GM12878 (cell line): ENCODE results near the gene SGMS1. TPM values are rescaled to one million over a fixed set of nuclear protein-coding genes. Genes with fewer than 3 reads are reported as not detected.

Experiments used
- ATAC-seq: fragments of 200-7000 bp; cut with Tn5 transposase; 3 replicates; pipeline ENCODE4 v1.9.1; 2020; ENCODE audit warnings: mild to moderate bottlenecking, moderate library complexity
- BruUV-seq: library from RNA; stranded (reverse); fragments of 400-500 nt; replicated peaks from 2 replicates; lab custom pipeline; 2021; lab: Mats Ljungman, UMichigan
- CTCF ChIA-PET: fragments of 300-600 bp; sonication (Branson Sonifier 250); formaldehyde crosslinking; extraction: SDS; loops from one replicate; lab custom pipeline; 2021; ENCODE audit warnings: inconsistent platforms; lab: Yijun Ruan, JAX
- POLR2A ChIA-PET: fragments of 350-600 bp; formaldehyde crosslinking; extraction: SDS; loops from one replicate; lab custom pipeline; 2021; ENCODE audit warnings: inconsistent platforms; lab: Charles Lee
- RAD21 ChIA-PET: fragments of 300-600 bp; sonication (Branson Sonifier 250); formaldehyde crosslinking; loops from one replicate; lab custom pipeline; 2023; ENCODE audit warnings: antibody characterized with exemption; ENCODE audit not compliant: unreplicated experiment; lab: Charles Lee
- SMC1A ChIA-PET: fragments of 300-600 bp; sonication (Branson Sonifier 250); formaldehyde crosslinking; loops from one replicate; lab custom pipeline; 2023; ENCODE audit not compliant: unreplicated experiment, uncharacterized antibody; lab: Charles Lee
- DNase-seq: peaks from one replicate; pipeline ENCODE4 v3.0.0-alpha.2; 2011; ENCODE audit warnings: low read depth, low spot score
- FAIRE-seq: peaks from 3 replicates; lab custom pipeline; 2011; peaks lifted over from hg19 to GRCh38; lab: Jason Lieb, UNC
- H2AFZ ChIP-seq: 2 replicates; pipeline ENCODE4 v1.6.0; 2011; ENCODE audit warnings: low read depth, low read length, control low read depth; ENCODE audit not compliant: control insufficient read depth
- H3K27ac ChIP-seq: 2 replicates; pipeline ENCODE4 v1.5.1; 2011; ENCODE audit warnings: control low read depth; ENCODE audit not compliant: control insufficient read depth, insufficient read depth
- H3K27me3 ChIP-seq, 2 experiments: replicated peaks in 1 of 2; 2 replicates each; pipeline versions ENCODE4 v1.6.0 to v1.6.1; 2011; ENCODE audit warnings: low read length in 1 of 2; ENCODE audit not compliant: control insufficient read depth in 2 of 2, insufficient read depth in 2 of 2
- H3K36me3 ChIP-seq, 2 experiments: 2 replicates each; pipeline ENCODE4 v1.5.1; 2011; ENCODE audit warnings: low read length in 1 of 2; ENCODE audit not compliant: control insufficient read depth in 2 of 2, insufficient read depth in 2 of 2
- H3K4me1 ChIP-seq: 2 replicates; pipeline ENCODE4 v1.6.1; 2011; ENCODE audit warnings: mild to moderate bottlenecking, low read length, moderate library complexity, mixed read lengths; ENCODE audit not compliant: control insufficient read depth, insufficient read depth
- H3K4me2 ChIP-seq: 2 replicates; pipeline ENCODE4 v1.6.0; 2011; ENCODE audit warnings: control low read depth; ENCODE audit not compliant: control insufficient read depth, insufficient read depth
- H3K4me3 ChIP-seq: fragments of 200-600 bp; sonication (generic); 2 replicates; pipeline ENCODE4 v1.5.1; 2016
- H3K79me2 ChIP-seq: 2 replicates; pipeline ENCODE4 v1.6.0; 2011; ENCODE audit warnings: low read length; ENCODE audit not compliant: control insufficient read depth, insufficient read depth
- H3K9ac ChIP-seq: 2 replicates; pipeline ENCODE4 v1.8.0; 2011; ENCODE audit warnings: low read length, control low read depth, mixed read lengths; ENCODE audit not compliant: control insufficient read depth, insufficient read depth
- H3K9me3 ChIP-seq: replicated peaks from 3 replicates; pipeline ENCODE4 v1.5.1; 2011; ENCODE audit warnings: mild to moderate bottlenecking, low read length; ENCODE audit not compliant: control insufficient read depth, insufficient read depth
- H4K20me1 ChIP-seq: 2 replicates; pipeline ENCODE4 v1.6.0; 2011; ENCODE audit not compliant: control insufficient read depth, insufficient read depth
- CBX5 ChIP-seq: sonication (generic); IDR thresholded peaks from 2 replicates; pipeline ENCODE4 v1.6.1; 2016; ENCODE audit warnings: low read depth, moderate library complexity, mild to moderate bottlenecking, inconsistent platforms
- HDAC2 ChIP-seq: fragments of 200-600 bp; sonication (generic); IDR thresholded peaks from 2 replicates; pipeline ENCODE4 v1.6.1; 2017
- HDGF ChIP-seq: fragments of 450-650 bp; IDR thresholded peaks from 2 replicates; pipeline ENCODE4 v1.6.1; 2016; ENCODE audit warnings: antibody characterized with exemption
- MYB ChIP-seq: fragments of 150-350 bp; IDR thresholded peaks from 2 replicates; pipeline ENCODE4 v1.6.1; 2014; ENCODE audit warnings: mild to moderate bottlenecking, low read depth, low read length, borderline replicate concordance
- NR2C2 ChIP-seq: IDR thresholded peaks from 2 replicates; pipeline ENCODE4 v1.6.1; 2011; ENCODE audit warnings: borderline replicate concordance, low read depth; ENCODE audit not compliant: control insufficient read depth, insufficient read length
- RB1 ChIP-seq: fragments of 450-650 bp; formaldehyde crosslinking; IDR thresholded peaks from 2 replicates; pipeline ENCODE4 v1.6.1; 2017; ENCODE audit warnings: mild to moderate bottlenecking, borderline replicate concordance
- SMC3 ChIP-seq: IDR thresholded peaks from 2 replicates; pipeline ENCODE4 v1.6.1; 2011; ENCODE audit warnings: low read length, improper control_type of control experiment, borderline replicate concordance
- TBL1XR1 ChIP-seq: IDR thresholded peaks from 2 replicates; pipeline ENCODE4 v1.6.1; 2012; ENCODE audit warnings: low read depth, low read length, improper control_type of control experiment
- TCF7 ChIP-seq: IDR thresholded peaks from 2 replicates; pipeline ENCODE4 v1.6.1; 2014; ENCODE audit warnings: antibody characterized with exemption, borderline replicate concordance
- ZNF207 ChIP-seq: fragments of 450-650 bp; IDR thresholded peaks from 2 replicates; pipeline ENCODE4 v1.6.1; 2014; ENCODE audit warnings: antibody characterized with exemption, mild to moderate bottlenecking, borderline replicate concordance
- WGBS: methylation state at CpG from one replicate; pipeline ENCODE4 v1.1.6; 2016; ENCODE audit warnings: low lambda C conversion rate; ENCODE audit not compliant: insufficient replicate concordance, insufficient coverage; ENCODE audit errors: missing lambda C conversion rate; 5-methylcytosine and 5-hydroxymethylcytosine counted together
- in situ Hi-C: fragments of 300-500 bp; cut with MboI; formaldehyde crosslinking; loops from 9 replicates; pipeline ENCODE4 v1.14.3; 2018; ENCODE audit warnings: mixed read lengths
- intact Hi-C: fragments of 100-400 bp; cut with micrococcal nuclease; formaldehyde crosslinking; loops from one replicate; pipeline ENCODE4 v1.14.2; 2022; ENCODE audit not compliant: unreplicated experiment
- polyA plus RNA-seq, 11 experiments: library from polyadenylated mRNA; depleted of rRNA in 4 of 11; unstranded in 6 of 11; stranded (reverse) in 5 of 11; fragments of >200 nt; fragmentation: Nextera tagmentation in 4 of 11; fragmentation: Illumina TruSeq in 1 of 11; extraction: Ambion mirVana in 4 of 11; extraction: Trizol in 1 of 11; gene quantifications; 1 replicate in 1 of 11; 2 replicates in 10 of 11; pipeline versions ENCODE4 v1.2.1 to v1.2.3, GENCODE V29; 2011 to 2016; ENCODE audit warnings: inconsistent platforms in 2 of 11, missing spikeins in 2 of 11, low read depth in 1 of 11
- total RNA-seq, 4 experiments: library from RNA; depleted of rRNA in 3 of 4; stranded (reverse); fragments of >200 nt in 3 of 4; fragmentation: Illumina TruSeq in 1 of 4; extraction: Trizol in 1 of 4; gene quantifications; 2 replicates each; pipeline versions ENCODE4 v1.2.1 to v1.2.3, GENCODE V29; 2013 to 2021
- TF ChIP-seq, protein P1 (sequence below): fragments of 450-650 bp; IDR thresholded peaks from 2 replicates; pipeline ENCODE4 v1.6.1; 2017; ENCODE audit warnings: borderline replicate concordance

The SGMS1 gene
- total and polyA plus RNA-seq, 10 of the 15 experiments (the other 5 are each of a cell fraction or from before 2014, with no cell fraction given), result 1.4 to 14.5 (median 4.9) TPM

DNA sequence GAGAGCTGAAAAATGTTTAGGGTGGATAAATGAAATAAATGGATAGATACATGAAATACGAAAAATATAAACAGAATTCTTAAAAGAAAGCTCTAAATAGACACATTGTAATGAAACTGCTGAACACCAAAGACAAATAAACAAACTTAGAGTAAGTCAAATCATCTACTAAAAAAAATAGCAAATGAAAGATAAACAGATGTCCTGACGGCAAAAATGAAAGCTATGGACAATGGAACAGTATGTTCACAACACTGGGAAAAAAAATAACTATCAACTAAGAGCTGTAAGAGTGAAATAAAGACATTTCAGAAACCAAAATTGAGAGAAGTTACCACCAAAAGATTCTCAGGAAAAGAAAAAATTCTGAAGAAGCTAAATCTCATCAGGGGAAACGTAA is 106.1 kb downstream of the SGMS1 start:
- Histone ChIP-seq H3K79me2 (no peaks in the 10 kb centered on the region), H3K4me1 (peaks cover 10% of the 10 kb centered on the region), H2AFZ (no peak overlapping the region), H3K4me3 (no peak overlapping the region), H3K27me3 (no peaks in the 10 kb centered on the region), H3K4me2 (no peak overlapping the region), H3K27ac (no peak overlapping the region), H3K36me3 (no peaks in the 10 kb centered on the region; a peak in 1 of 4 replicates)
- ChIA-PET POLR2A (no interaction called here), CTCF (interaction anchor here (0.6 kb wide), 1 partner anchor 179 kb away, joined by 3 read pairs; no protein-coding TSS in a partner anchor), SMC1A (interaction anchor here (0.7 to 2.9 kb wide), 7 partner anchors 9 to 119 kb away, joined by 3 to 15 read pairs (median 3); no protein-coding TSS in a partner anchor), RAD21 (interaction anchor here (1.3 kb wide), 1 partner anchor 21 kb away, joined by 3 read pairs; no protein-coding TSS in a partner anchor)
- in situ Hi-C loops (no loop called here), intact Hi-C loops (no loop called here)
- FAIRE-seq (no peak), ATAC-seq (no peak), DNase-seq (no peak)
- 94% methylated on average over 3 of the region's 3 CpGs for whole genome bisulfite sequencing
- no peak for TF ChIP-seq RB1
- TF ChIP-seq, protein P1, sequence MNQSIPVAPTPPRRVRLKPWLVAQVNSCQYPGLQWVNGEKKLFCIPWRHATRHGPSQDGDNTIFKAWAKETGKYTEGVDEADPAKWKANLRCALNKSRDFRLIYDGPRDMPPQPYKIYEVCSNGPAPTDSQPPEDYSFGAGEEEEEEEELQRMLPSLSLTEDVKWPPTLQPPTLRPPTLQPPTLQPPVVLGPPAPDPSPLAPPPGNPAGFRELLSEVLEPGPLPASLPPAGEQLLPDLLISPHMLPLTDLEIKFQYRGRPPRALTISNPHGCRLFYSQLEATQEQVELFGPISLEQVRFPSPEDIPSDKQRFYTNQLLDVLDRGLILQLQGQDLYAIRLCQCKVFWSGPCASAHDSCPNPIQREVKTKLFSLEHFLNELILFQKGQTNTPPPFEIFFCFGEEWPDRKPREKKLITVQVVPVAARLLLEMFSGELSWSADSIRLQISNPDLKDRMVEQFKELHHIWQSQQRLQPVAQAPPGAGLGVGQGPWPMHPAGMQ, result no peak
- TF ChIP-seq TCF7, result no peak
- no peak for TF ChIP-seq SMC3
- no peak for TF ChIP-seq TBL1XR1
- no peak for TF ChIP-seq NR2C2
- no peak for TF ChIP-seq HDAC2
- no peak for TF ChIP-seq ZNF207
- no peak for TF ChIP-seq HDGF
- TF ChIP-seq CBX5, result no peak
- no peak for TF ChIP-seq MYB
- TF ChIP-seq, all 136 proteins: peak for 0
- Histone ChIP-seq H3K9ac (no peak overlapping the region), H3K9me3 (no peaks in the 10 kb centered on the region), H4K20me1 (no peaks in the 10 kb centered on the region)
- BruUV-seq, result no TSS peak
